Liver (tissue), 3 donors: ENCODE measurements around the gene TIAM2.
"Not testable (repeated sequence)": the region's sequence is repeated elsewhere in the genome, so short reads cannot be mapped to it uniquely, and the experiment has no call there.

Source experiments
- RAD21 ChIP-seq, 2 donors: IDR thresholded peaks; 2 replicates each; pipeline ENCODE4 v1.6.1; 2016; ENCODE audit warnings: antibody characterized with exemption in 2 of 2, mild to moderate bottlenecking in 2 of 2
- SP1 ChIP-seq: IDR thresholded peaks from 2 replicates; pipeline ENCODE4 v1.6.1; 2018; ENCODE audit warnings: antibody characterized with exemption, mild to moderate bottlenecking
- TF ChIP-seq, protein P1 (sequence below): fragments of 150-350 bp; IDR thresholded peaks from 2 replicates; pipeline ENCODE4 v1.5.1; 2017; ENCODE audit warnings: improper control_type of control experiment, low read depth, low read length; ENCODE audit not compliant: missing input control
- TF ChIP-seq, protein P2 (sequence below): IDR thresholded peaks from 2 replicates; pipeline ENCODE4 v1.6.1; 2016; ENCODE audit warnings: antibody characterized with exemption
- donor health status: healthy.
- donor health status: healthy.

DNA sequence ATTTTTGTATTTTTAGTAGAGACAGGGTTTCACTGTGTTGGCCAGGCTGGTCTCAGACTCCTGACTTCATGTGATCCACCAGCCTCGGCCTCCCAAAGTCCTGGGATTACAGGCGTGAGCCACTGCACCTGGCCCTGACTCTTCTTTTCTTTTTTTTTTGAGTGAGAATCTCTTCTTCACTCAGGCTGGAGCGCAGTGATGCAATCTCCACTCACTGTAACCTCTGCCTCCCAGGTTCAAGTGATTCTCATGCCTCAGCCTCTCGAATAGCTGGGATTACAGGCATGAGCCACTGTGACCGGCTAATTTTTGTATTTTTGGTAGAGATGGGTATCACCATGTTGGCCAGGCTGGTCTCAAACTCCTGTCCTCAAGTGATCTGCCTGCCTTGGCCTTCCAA lies 124.1 kb downstream of the TIAM2 start:
- TF ChIP-seq, protein P1, sequence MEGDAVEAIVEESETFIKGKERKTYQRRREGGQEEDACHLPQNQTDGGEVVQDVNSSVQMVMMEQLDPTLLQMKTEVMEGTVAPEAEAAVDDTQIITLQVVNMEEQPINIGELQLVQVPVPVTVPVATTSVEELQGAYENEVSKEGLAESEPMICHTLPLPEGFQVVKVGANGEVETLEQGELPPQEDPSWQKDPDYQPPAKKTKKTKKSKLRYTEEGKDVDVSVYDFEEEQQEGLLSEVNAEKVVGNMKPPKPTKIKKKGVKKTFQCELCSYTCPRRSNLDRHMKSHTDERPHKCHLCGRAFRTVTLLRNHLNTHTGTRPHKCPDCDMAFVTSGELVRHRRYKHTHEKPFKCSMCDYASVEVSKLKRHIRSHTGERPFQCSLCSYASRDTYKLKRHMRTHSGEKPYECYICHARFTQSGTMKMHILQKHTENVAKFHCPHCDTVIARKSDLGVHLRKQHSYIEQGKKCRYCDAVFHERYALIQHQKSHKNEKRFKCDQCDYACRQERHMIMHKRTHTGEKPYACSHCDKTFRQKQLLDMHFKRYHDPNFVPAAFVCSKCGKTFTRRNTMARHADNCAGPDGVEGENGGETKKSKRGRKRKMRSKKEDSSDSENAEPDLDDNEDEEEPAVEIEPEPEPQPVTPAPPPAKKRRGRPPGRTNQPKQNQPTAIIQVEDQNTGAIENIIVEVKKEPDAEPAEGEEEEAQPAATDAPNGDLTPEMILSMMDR = not testable (repeated sequence)
- TF ChIP-seq SP1; RAD21 (IDR thresholded peaks at IDR 0.05): not testable (repeated sequence)
- TF ChIP-seq, protein P2, sequence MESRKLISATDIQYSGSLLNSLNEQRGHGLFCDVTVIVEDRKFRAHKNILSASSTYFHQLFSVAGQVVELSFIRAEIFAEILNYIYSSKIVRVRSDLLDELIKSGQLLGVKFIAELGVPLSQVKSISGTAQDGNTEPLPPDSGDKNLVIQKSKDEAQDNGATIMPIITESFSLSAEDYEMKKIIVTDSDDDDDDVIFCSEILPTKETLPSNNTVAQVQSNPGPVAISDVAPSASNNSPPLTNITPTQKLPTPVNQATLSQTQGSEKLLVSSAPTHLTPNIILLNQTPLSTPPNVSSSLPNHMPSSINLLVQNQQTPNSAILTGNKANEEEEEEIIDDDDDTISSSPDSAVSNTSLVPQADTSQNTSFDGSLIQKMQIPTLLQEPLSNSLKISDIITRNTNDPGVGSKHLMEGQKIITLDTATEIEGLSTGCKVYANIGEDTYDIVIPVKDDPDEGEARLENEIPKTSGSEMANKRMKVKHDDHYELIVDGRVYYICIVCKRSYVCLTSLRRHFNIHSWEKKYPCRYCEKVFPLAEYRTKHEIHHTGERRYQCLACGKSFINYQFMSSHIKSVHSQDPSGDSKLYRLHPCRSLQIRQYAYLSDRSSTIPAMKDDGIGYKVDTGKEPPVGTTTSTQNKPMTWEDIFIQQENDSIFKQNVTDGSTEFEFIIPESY = not testable (repeated sequence)
